GM19324 (cell line): ENCODE data around the gene ISG20.

Source experiments
- ATAC-seq: cut with Tn5 transposase; IDR thresholded peaks from one replicate; pipeline ENCODE4 v1.9.1; 2021; ENCODE audit warnings: mild to moderate bottlenecking, moderate library complexity; ENCODE audit not compliant: unreplicated experiment, low FRiP score

The ISG20 gene

DNA sequence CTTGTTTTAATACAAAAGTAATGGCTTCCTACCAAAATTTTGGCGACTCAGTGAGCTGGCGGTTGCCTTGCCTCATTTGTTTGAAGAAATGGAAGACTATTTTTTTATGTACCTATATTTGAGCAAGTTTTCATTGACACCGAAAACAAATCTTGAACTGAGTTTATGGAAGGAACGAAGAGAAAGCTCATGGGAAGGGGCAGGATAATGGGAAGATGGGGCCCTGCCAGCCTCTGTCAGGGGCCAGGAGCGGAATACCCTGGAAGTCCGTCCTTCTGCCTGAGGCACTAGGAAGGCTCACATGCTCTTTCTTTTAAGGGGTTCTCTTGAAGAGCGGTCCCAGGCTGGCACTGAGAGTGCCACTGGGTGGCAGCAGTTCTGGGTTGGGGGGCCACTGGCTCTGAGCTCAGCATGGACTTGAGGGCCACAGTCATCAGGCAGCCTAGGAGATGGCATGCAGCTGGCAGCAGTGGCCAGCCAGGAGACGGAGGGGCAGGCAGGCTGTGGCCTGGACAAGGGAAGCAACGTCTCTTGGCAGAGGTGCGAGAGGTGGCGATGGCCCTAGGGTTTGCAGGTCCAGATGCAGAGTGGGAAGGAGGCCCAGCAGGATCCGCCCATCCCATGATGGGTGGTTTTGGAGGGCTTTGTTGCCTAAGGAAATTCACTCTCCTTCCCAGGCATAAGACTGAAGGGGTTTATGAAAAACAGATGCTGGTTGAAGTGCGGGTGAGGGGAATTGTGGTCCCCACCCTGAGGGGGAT is 41.6 kb downstream of the ISG20 start:
- no peak for ATAC-seq

DNA sequence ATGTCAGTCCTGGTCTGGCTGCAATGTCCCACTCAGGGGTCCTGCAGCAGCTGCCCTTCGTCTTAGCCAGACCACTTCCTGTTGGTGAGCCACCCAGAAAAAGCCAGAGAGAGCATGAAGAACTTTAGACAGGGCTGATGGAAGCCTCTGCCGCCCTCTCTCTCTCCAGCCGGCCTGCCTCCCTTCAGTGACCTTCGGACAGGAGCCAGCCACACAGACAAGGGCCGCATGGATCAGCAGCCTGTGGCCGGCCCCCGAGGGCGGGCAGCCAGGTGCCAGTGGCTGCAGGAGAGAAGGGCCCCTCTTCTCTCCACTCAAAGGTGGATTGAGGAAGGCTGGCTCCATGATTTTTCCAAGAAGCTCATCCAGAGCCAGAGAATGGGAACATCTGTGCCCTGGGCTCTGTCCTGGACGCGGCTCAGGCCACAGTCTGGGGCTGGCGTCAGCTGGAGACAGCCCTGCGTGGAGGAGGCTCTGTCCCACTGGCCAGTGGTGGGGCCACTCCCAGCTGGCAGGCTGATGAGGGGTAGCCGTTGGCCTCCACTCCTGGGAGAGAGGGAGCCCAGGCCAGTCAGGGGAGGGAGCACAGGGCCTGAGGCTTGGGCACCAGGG is 42.9 kb downstream of the ISG20 start:
- no peak for ATAC-seq

DNA sequence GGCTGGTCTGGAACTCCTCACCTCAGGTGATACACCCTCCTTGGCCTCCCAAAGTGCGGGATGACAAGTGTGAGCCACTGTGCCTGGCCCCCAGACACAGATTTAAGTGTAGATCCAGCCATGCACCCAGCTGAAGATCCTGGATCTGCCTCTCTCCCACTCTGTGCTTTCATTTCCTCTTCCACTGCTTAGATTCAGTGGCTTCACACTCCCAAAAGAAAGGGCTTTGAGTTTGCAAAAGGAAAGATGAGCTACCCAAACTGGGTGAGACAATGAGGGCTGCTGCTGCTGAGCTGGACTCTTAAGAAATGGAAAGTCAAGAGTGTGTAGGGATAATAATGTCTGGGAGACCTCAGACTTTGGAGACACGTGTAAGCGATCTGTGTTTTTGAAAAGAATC is 45.5 kb downstream of the ISG20 start:
- no peak for ATAC-seq

GRCh38 chr15:88686166-88686565 is 47.4 kb downstream of the ISG20 start:
- ATAC-seq = no peak

DNA sequence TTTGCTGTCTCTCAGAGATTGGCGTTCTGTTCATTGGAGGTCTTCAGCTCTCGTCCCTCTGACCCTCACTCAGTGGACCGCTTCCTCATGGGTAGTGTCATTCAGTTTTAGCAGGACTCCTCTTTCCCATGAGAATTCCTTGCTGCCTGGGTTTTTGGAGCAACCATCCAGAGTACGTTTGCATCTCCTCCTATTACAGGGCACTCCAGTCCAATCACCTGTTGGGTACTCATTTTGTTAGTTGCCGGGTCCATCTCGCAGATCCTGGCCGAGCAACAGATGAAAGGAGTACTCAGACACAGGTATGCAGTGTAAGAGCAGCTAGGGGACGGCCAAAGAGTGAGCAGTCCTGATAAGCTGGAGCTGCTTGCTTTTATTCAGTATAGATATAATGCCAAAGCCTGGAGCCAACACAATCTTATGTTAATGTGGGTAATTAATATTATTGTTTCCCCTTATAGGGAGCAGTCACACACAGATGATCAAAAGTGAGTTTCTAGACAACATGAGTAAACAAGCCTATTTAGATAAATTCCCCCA is 49.6 kb downstream of the ISG20 start:
- no peak for ATAC-seq

DNA sequence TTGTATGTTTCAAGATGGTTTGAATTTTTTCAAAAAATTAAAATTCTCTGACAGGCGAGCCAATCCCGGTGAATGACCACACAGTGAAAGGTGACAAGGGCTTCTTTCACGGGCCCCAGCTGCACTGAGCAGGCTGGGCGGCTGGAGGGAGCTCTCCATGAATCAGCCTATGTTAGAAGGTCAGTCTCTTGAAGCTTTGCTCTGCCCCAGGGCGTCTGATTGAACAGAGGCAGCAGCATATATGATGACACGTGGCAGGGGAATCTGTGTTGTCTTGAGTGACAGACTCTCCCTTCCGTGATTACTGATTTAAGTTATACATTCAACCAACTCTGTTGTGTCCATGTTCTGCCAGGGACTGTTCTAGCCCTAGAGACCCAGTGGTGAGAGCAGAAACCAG is 51.5 kb downstream of the ISG20 start:
- no peak for ATAC-seq

GRCh38 chr15:88693191-88693590 is 54.4 kb downstream of the ISG20 start:
- ATAC-seq = no peak

GRCh38 chr15:88695101-88695500 is 56.3 kb downstream of the ISG20 start:
- ATAC-seq = no peak

DNA sequence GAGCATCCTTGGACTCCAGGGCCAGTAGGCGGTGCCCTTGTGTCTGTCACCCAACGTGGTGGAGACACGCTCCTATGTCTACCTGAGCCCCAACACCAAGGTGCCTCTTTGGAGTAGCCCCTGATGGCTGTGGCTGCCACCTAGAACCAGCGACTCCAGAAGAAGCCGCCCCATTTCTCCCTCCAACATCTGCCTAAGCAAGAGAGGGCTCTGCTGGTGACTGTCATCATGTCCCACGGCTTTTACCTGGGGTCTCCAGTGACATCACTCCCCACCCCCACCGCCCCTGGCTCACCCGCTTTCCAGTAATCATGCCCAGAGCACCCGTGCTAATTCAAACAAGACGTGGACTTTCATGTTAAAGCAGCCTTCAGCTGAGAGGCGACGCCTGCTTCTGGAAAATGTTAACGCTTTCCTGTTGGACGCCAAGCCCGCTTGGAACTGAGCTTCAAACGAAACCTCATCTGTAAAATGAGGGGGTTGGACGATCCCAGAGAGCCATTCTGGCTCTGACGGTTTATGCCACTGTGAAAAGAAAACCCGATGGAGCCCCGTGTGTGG is 57.0 kb downstream of the ISG20 start:
- no peak for ATAC-seq

GRCh38 chr15:88696254-88696653 is 57.4 kb downstream of the ISG20 start:
- ATAC-seq = no peak

DNA sequence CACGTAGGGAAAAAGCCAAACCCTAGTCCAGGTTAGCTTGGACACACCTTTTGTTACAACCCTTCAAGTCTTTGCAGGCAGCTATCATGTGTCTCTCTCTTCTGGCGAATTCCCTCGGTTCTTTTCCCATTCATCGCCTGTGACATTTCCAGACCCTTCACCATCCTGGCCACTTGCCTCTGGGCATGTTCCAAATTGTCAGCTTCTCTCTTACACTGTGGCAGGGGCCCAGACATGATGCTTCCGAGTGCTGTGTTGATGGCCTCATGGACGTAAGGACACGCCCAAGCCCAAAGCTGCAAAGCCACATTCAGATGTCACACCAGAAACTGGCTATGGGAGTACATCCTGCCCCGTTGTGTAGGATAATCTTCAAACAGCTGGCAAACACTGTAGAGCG is 58.5 kb downstream of the ISG20 start:
- no peak for ATAC-seq

- no peak for ATAC-seq
These were observed 61.0 kb downstream of the ISG20 start for GRCh38 chr15:88699861-88700260.

- ATAC-seq = no peak
These were observed 61.9 kb downstream of the ISG20 start for GRCh38 chr15:88700716-88701115.

- no peak for ATAC-seq
These were observed 62.8 kb downstream of the ISG20 start for GRCh38 chr15:88701561-88702095.

GRCh38 chr15:88702983-88703382 is 64.2 kb downstream of the ISG20 start:
- ATAC-seq = no peak

DNA sequence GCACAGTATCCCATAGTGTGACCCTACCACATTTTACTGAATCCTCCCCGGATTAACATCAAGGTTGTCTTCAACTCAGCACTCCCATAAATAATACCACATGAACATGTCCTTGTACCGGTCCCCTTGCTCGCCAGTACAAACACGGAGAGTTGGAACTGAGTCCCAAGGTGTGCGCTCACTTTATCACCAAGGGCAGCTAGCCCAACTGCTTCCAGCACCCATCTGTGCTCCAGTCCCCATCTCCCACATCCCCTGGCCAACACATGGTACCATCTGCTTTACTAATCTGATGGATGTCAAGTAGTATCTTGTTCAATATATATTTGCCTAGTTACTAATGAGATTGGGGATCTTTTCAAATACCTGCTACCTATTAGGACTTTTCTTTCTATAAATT is 64.7 kb downstream of the ISG20 start:
- no peak for ATAC-seq

DNA sequence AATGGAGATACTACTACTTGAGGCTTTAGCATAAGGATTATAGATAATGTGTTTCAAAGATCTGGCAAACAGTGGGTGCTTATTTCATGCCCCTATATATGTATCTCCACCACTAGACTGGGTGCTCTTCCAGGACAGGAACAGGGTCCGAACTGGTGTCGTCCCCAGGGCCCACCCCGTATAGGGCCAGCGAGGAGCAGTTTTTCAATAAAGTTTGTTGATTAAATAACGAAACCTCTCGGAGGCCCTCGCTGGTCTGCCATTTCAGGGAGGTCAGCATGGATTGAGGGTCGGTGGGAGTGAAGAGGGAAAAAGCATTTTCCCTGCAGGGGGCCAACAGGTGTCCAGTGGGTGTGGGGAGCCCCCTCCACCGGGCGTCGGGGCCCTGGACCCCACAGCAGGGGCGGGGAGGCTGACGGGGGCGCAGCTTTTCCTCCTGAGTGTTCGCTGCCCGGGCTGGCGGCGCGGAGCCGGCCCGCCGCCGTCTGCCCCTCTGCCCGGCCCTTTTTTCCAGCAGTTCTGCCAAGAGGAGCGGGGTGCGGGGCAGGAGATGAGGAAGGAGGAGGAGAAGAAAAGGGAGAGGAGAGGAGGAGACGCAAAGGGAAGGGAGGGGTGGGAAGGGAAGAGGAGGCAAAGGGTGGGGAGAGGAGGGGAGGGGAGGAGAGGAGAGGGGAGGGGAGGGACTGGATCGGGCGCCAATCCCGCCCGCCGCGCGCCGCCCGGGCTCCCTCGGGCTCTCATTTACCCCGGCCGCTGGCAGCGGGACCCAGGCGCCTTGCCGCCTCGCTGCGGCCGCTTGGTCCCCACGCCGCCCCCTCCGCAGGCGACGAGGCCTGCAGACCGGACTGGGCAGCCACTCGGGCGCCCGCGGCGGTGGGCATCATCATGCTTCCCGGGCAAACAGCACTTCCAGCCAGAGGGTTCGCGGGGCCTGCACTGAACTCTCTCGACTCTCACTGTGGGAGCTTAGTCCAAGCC is 66.3 kb downstream of the ISG20 start:
- ATAC-seq = no peak

DNA sequence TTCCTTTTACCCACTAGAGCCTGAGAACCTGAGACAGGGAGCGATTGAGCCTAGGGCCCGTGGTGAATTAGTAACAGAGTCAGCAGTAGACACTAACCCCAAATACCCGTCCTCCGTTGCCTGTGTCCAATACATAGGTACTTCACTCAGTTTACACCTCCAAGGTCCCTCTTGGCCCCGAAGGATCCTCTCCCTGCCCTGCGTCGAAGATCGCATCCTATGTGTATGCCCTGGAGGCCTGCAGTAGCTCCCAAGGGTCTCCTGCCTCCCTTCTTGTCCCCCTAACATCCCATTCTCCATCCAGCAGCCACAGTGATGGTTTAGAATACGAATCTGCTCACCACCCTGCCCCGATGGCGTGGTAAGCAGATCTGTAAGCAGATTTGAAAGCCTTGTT is 67.0 kb downstream of the ISG20 start:
- ATAC-seq = no peak
